Measurements from ENCODE around the gene SVEP1.
"Not testable (repeated sequence)": the region's sequence is repeated elsewhere in the genome, so short reads cannot be mapped to it uniquely, and the experiment has no call there.

SVEP1 gene

GRCh38 chr9:110443146-110443865 lies 136.2 kb downstream of the SVEP1 start:
- DNase-seq = no peak

- DNase-seq = no peak
Observed at GRCh38 chr9:110440796-110441195, 138.7 kb downstream of the SVEP1 start.

- DNase-seq = no peak
Observed at GRCh38 chr9:110440172-110440571, 139.4 kb downstream of the SVEP1 start.

- DNase-seq = no peak
Observed at GRCh38 chr9:110432253-110432652, 147.3 kb downstream of the SVEP1 start.

GRCh38 chr9:110429453-110429852 lies 150.1 kb downstream of the SVEP1 start:
- no peak for DNase-seq

- peak; percentile 29 for DNase-seq
Observed at GRCh38 chr9:110427497-110428104, 151.9 kb downstream of the SVEP1 start.

GRCh38 chr9:110426052-110426709 lies 153.4 kb downstream of the SVEP1 start:
- DNase-seq = no peak

GRCh38 chr9:110414471-110414870 lies 165.1 kb downstream of the SVEP1 start:
- DNase-seq = no peak

- no peak for DNase-seq
Observed at GRCh38 chr9:110410961-110411360, 168.6 kb downstream of the SVEP1 start.

GRCh38 chr9:110408598-110408997 lies 170.9 kb downstream of the SVEP1 start:
- no peak for DNase-seq

- no peak for DNase-seq
Observed at GRCh38 chr9:110405858-110406443, 173.6 kb downstream of the SVEP1 start.

- no peak for DNase-seq
Observed at GRCh38 chr9:110404473-110404872, 175.1 kb downstream of the SVEP1 start.

- DNase-seq = no peak
Observed at GRCh38 chr9:110399983-110400382, 179.6 kb downstream of the SVEP1 start.

- not testable (repeated sequence) for DNase-seq
Observed at GRCh38 chr9:110398992-110399391, 180.5 kb downstream of the SVEP1 start.

- DNase-seq = no peak
Observed at GRCh38 chr9:110391826-110392485, 187.6 kb downstream of the SVEP1 start.

- no peak for DNase-seq
Observed at GRCh38 chr9:110389148-110389750, 190.3 kb downstream of the SVEP1 start.

- DNase-seq = no peak
Observed at GRCh38 chr9:110383491-110383890, 196.1 kb downstream of the SVEP1 start.

GRCh38 chr9:110382731-110383130 lies 196.8 kb downstream of the SVEP1 start:
- no peak for DNase-seq

GRCh38 chr9:110371411-110372007 lies 208.0 kb downstream of the SVEP1 start:
- no peak for DNase-seq

GRCh38 chr9:110370315-110370714 lies 209.2 kb downstream of the SVEP1 start:
- DNase-seq = no peak

- no peak for DNase-seq
Observed at GRCh38 chr9:110364451-110364850, 215.1 kb downstream of the SVEP1 start.

- DNase-seq = not testable (repeated sequence)
Observed at GRCh38 chr9:110358992-110359391, 220.5 kb downstream of the SVEP1 start.

All from RPMI8226 (cell line).